ENCODE data around the gene MRFAP1. TPM values are rescaled to one million over a fixed set of nuclear protein-coding genes. Genes with fewer than 3 reads are reported as not detected.

The MRFAP1 gene
- total RNA-seq, 2 experiments from 2014 or later = 106 to 107 TPM

DNA sequence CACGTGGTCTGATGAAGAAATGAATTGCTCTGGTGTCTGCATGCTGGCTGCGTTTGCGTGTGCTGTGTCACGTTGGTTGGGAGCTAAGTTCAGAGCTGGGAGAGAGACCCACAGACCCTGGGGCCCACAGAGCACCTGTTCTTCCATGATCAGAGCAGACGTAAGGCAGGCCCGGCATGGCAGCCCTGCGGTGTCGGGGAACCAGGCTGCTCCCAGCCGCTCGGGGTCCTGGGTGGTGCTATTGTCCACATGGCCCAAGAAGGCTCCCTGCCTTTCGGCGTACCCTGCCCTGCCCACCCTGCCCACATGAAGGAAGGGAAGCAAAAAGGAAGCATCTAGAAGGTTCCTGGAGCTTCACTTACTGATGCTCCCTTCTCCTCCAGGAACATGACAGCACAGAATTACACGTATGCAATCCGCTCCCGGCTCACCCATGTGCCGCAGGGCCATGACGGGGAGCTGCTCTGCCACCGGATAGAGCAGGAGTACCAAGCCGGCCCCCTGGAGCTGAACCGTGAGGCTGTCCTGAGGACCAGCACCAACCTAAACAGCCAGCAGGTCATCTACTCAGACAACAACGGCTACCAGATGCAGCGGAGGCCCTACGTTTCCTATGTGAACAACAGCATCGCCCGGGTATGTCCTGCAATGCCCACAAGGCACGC is 30.9 kb upstream of the MRFAP1 start:
- ATAC-seq (no peak), DNase-seq (no peak)
- no peak for TF ChIP-seq CTCF (IDR thresholded peaks at IDR 0.05)
- CTCF ChIA-PET = no interaction called here
- Mint-ChIP-seq H3K27ac (no peak overlapping the region), H3K4me3 (no peak overlapping the region), H3K4me1 (ENCODE audit: low read depth) (peaks cover 17% of the 10 kb centered on the region), H3K9me3 (no peaks in the 10 kb centered on the region), H3K27me3 (no peaks in the 10 kb centered on the region), H3K36me3 (ENCODE audit: low read depth) (peaks cover 49% of the 10 kb centered on the region)
- intact Hi-C loops (cut with micrococcal nuclease) = no loop called here
- POLR2A ChIA-PET = interaction anchor here (0.9 kb wide), 1 partner anchor 24 kb away, joined by 3 read pairs; no protein-coding TSS in a partner anchor

GRCh38 chr4:6610856-6611430 is 29.5 kb upstream of the MRFAP1 start:
- Mint-ChIP-seq H3K27me3 (no peaks in the 10 kb centered on the region), H3K9me3 (no peaks in the 10 kb centered on the region), H3K4me1 (ENCODE audit: low read depth) (peaks cover 17% of the 10 kb centered on the region), H3K36me3 (ENCODE audit: low read depth) (peaks cover 39% of the 10 kb centered on the region), H3K4me3 (no peak overlapping the region), H3K27ac (no peak overlapping the region)
- intact Hi-C loops (cut with micrococcal nuclease) = no loop called here
- ChIA-PET POLR2A (no interaction called here), CTCF (no interaction called here)
- ATAC-seq = no peak
- DNase-seq = no peak
- no peak for TF ChIP-seq CTCF (IDR thresholded peaks at IDR 0.05)

- Mint-ChIP-seq H3K36me3 (ENCODE audit: low read depth) (peaks cover 30% of the 10 kb centered on the region), H3K9me3 (no peaks in the 10 kb centered on the region), H3K4me1 (ENCODE audit: low read depth) (peaks cover 10% of the 10 kb centered on the region), H3K27me3 (no peaks in the 10 kb centered on the region), H3K4me3 (no peak overlapping the region), H3K27ac (peak overlapping the region; percentile 50)
- ChIA-PET CTCF (interaction anchor here (0.7 kb wide), 1 partner anchor 96 kb away, joined by 3 read pairs; no protein-coding TSS in a partner anchor), POLR2A (no interaction called here)
- no peak for DNase-seq
- intact Hi-C loops (cut with micrococcal nuclease) = no loop called here
- TF ChIP-seq CTCF (IDR thresholded peaks at IDR 0.05) = no peak
- no peak for ATAC-seq
These were observed 27.4 kb upstream of the MRFAP1 start for GRCh38 chr4:6612961-6613675.

GRCh38 chr4:6613676-6614651 is 26.5 kb upstream of the MRFAP1 start:
- Mint-ChIP-seq H3K36me3 (ENCODE audit: low read depth) (peaks cover 28% of the 10 kb centered on the region), H3K27me3 (no peaks in the 10 kb centered on the region), H3K4me1 (ENCODE audit: low read depth) (peaks cover 3% of the 10 kb centered on the region), H3K27ac (no peak overlapping the region), H3K4me3 (no peak overlapping the region), H3K9me3 (no peaks in the 10 kb centered on the region)
- intact Hi-C loops (cut with micrococcal nuclease) = no loop called here
- no peak for ATAC-seq
- POLR2A ChIA-PET = no interaction called here
- no peak for TF ChIP-seq CTCF (IDR thresholded peaks at IDR 0.05)
- CTCF ChIA-PET = no interaction called here
- DNase-seq = no peak

Data from activated CD8-positive, alpha-beta T cell treated with anti-CD3 and anti-CD28 coated beads for 36 hours (primary cell).